ENCODE measurements around the gene ICAM1. TPM values are rescaled to one million over a fixed set of nuclear protein-coding genes. Genes with fewer than 3 reads are reported as not detected.

The ICAM1 gene
- total and polyA plus RNA-seq, 10 of the 15 experiments (the other 5 are each of a cell fraction or from before 2014, with no cell fraction given) = 7.6 to 115 (median 60.2) TPM

DNA sequence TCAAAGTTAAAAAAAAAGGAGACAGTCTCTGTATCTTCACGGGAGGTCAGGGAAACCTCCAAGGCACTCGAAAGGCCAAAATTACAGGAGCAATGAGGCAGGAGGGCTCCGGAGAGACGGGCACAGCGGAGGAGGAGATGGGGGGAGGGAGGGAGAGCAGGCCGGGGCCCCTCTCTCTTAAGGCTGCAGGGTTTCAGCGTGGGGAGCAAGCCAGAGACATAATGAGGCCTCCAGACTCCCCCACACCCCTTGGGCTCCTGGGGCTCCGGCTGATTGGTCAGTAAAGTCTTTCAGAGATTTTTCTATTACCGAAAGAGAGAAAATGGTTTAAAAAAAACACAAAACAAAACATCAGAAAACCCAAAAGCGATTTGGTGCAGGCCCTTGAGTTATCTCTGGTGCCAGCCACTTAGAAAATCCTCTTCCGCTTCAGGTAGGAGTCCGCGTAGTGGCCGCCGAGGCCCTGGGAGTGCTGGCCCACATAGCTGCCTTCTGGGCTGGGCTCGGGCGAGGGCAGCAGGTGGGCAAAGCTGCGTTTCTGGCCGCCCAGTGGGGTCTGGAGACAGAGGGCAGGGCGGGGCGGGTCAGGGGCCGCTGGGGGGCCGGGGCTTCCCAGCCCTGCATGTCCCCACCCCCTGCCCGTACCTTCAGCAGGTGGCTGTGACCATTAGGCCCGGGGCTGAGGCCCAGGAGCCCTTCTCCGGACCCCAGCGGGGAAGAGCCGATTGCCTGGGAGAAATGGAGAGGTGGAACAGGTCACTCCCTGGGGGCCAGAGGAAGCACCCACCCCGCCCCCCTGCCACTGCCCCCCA, 46.3 kb downstream of the ICAM1 start:
- TF ChIP-seq PAX5 (IDR thresholded peaks at IDR 0.05; ENCODE audit: borderline replicate concordance, low read depth, low read length) (no peak), EGR1 (IDR thresholded peaks at IDR 0.05; ENCODE audit: borderline replicate concordance in 1 of 2, low read depth in 2 of 2, low read length in 2 of 2) (no peak)
- no peak for DNase-seq (ENCODE audit: low read depth, low spot score)
- Histone ChIP-seq H3K9ac (ENCODE audit: control insufficient read depth, insufficient read depth, low read length) (no peak overlapping the region), H2AFZ (ENCODE audit: control insufficient read depth, low read depth, low read length) (no peak overlapping the region), H3K27me3 (replicated peaks in 1 of 2; ENCODE audit: control insufficient read depth in 2 of 2, insufficient read depth in 2 of 2, low read length in 1 of 2) (no peaks in the 10 kb centered on the region), H3K4me3 (no peak overlapping the region), H4K20me1 (ENCODE audit: control insufficient read depth, insufficient read depth) (no peaks in the 10 kb centered on the region), H3K9me3 (replicated peaks; ENCODE audit: control insufficient read depth, insufficient read depth, low read length) (no peaks in the 10 kb centered on the region), H3K36me3 (ENCODE audit: control insufficient read depth in 2 of 2, insufficient read depth in 2 of 2, low read length in 1 of 2) (peaks cover 0 to 25% of the 10 kb centered on the region in 2 experiments; a peak in 3 of 4 replicates), H3K4me1 (ENCODE audit: control insufficient read depth, insufficient read depth, low read length) (peaks cover 5% of the 10 kb centered on the region), H3K27ac (ENCODE audit: control insufficient read depth, insufficient read depth) (no peak overlapping the region), H3K4me2 (ENCODE audit: control insufficient read depth, insufficient read depth) (no peak overlapping the region), H3K79me2 (ENCODE audit: control insufficient read depth, insufficient read depth, low read length) (peaks cover 6% of the 10 kb centered on the region)
- WGBS (ENCODE audit: insufficient coverage, insufficient replicate concordance, low lambda C conversion rate, missing lambda C conversion rate) = 74% methylated on average over 16 of the region's 29 CpGs
- ATAC-seq = no peak
- intact Hi-C loops (cut with micrococcal nuclease; ENCODE audit: unreplicated experiment) (no loop called here), in situ Hi-C loops (cut with MboI) (no loop called here)
- FAIRE-seq = no peak
- RAD21 ChIA-PET (ENCODE audit: unreplicated experiment) = interaction anchor here (0.6 to 1.7 kb wide), 3 partner anchors 16 to 157 kb away, joined by 3 read pairs; partner anchors contain the start of gene RAVER1
- CTCF ChIA-PET = no interaction called here
- BruUV-seq (replicated peaks) = no TSS peak
- POLR2A ChIA-PET = interaction anchor here (0.5 kb wide), 1 partner anchor 46 kb away, joined by 3 read pairs; the partner anchor contains the start of gene ICAM1
- SMC1A ChIA-PET (ENCODE audit: uncharacterized antibody, unreplicated experiment) = no interaction called here

GRCh38 chr19:10317857-10318462, 47.0 kb downstream of the ICAM1 start:
- CTCF ChIA-PET = interaction anchor here (0.6 kb wide), 1 partner anchor 18 kb away, joined by 3 read pairs; no protein-coding TSS in a partner anchor
- no peaks in the 10 kb centered on the region for H3K27me3 ChIP-seq (replicated peaks in 1 of 2; ENCODE audit: control insufficient read depth in 2 of 2, insufficient read depth in 2 of 2, low read length in 1 of 2)
- FAIRE-seq = no peak
- peaks cover 5% of the 10 kb centered on the region for H3K4me1 ChIP-seq (ENCODE audit: control insufficient read depth, insufficient read depth, low read length)
- intact Hi-C loops (cut with micrococcal nuclease; ENCODE audit: unreplicated experiment) (no loop called here), in situ Hi-C loops (cut with MboI) (no loop called here)
- BruUV-seq (replicated peaks) = no TSS peak
- no peak overlapping the region for H3K9ac ChIP-seq (ENCODE audit: control insufficient read depth, insufficient read depth, low read length)
- no peaks in the 10 kb centered on the region for H3K9me3 ChIP-seq (replicated peaks; ENCODE audit: control insufficient read depth, insufficient read depth, low read length)
- H4K20me1 ChIP-seq (ENCODE audit: control insufficient read depth, insufficient read depth) = no peaks in the 10 kb centered on the region
- POLR2A ChIA-PET = no interaction called here
- WGBS (ENCODE audit: insufficient coverage, insufficient replicate concordance, low lambda C conversion rate, missing lambda C conversion rate) = 86% methylated on average over 14 of the region's 15 CpGs
- H3K79me2 ChIP-seq (ENCODE audit: control insufficient read depth, insufficient read depth, low read length) = peaks cover 6% of the 10 kb centered on the region
- RAD21 ChIA-PET (ENCODE audit: unreplicated experiment) = interaction anchor here (0.6 to 1.7 kb wide), 3 partner anchors 16 to 156 kb away, joined by 3 read pairs; partner anchors contain the start of gene RAVER1
- SMC1A ChIA-PET (ENCODE audit: uncharacterized antibody, unreplicated experiment) = no interaction called here
- ATAC-seq = no peak
- H3K36me3 ChIP-seq (ENCODE audit: control insufficient read depth in 2 of 2, insufficient read depth in 2 of 2, low read length in 1 of 2) = peaks cover 0 to 32% of the 10 kb centered on the region in 2 experiments; a peak in 3 of 4 replicates
- no peak for DNase-seq (ENCODE audit: low read depth, low spot score)
- H3K4me3 ChIP-seq = no peak overlapping the region
- no peak overlapping the region for H2AFZ ChIP-seq (ENCODE audit: control insufficient read depth, low read depth, low read length)
- H3K4me2 ChIP-seq (ENCODE audit: control insufficient read depth, insufficient read depth) = no peak overlapping the region
- no peak overlapping the region for H3K27ac ChIP-seq (ENCODE audit: control insufficient read depth, insufficient read depth)
- TF ChIP-seq IRF3 (IDR thresholded peaks at IDR 0.05) (no peak), FOS (IDR thresholded peaks at IDR 0.05; ENCODE audit: borderline replicate concordance, extremely low read depth, insufficient read length) (no peak), ATF2 (IDR thresholded peaks at IDR 0.05; ENCODE audit: low read length) (no peak), SUPT20H (IDR thresholded peaks at IDR 0.05; ENCODE audit: borderline replicate concordance, control insufficient read depth, low read depth, low read length) (no peak), CREM (IDR thresholded peaks at IDR 0.05; ENCODE audit: low read depth) (no peak), FOXK2 (IDR thresholded peaks at IDR 0.05) (no peak), GABPA (IDR thresholded peaks at IDR 0.05; ENCODE audit: low read depth) (no peak)

All from GM12878 (cell line).